Activated CD4-positive, CD25-positive, alpha-beta regulatory T cell treated with anti-CD3 and anti-CD28 coated beads, Interleukin-2, amount 50 U/mL, for 72 hours (primary cell): ENCODE results near the gene BOD1.
"Not testable (repeated sequence)": the region's sequence is repeated elsewhere in the genome, so short reads cannot be mapped to it uniquely, and the experiment has no call there.

Source experiments
- DNase-seq: peaks from one replicate; pipeline ENCODE4 v3.0.0; 2021

The BOD1 gene

DNA sequence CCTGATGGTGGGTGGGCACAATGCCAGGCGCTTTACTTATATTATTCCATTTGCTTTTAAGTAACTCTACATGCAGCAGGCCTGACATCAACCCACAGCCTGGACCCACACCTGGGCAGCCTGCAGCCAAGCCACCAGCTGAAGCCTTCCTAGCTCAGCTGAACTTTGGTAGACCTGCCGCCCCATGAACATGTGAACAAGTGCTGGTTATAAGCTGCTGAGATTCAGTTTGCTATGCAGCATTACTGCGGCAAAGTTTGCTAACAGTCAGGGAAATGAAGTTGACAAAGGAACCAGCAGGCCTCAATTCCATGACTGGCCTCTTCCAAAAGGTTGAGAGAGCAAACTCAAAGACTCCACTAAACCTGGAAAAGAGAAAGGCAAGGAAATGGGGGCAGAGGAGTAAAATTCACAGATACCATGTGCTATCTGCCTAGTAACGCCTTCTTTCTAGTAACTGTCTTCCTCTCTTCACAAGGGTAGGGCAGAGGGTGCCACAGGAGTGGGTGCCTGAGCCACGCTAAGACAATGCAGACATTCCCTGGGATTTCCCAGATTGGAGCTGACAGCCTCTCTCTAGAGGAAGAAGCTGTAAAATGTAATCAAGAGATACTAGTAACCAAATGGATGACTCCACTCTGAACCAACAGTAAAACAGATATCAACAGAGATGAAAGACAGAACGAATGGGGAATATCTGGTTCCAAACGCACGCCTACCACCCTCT, 2.9 kb downstream of the BOD1 start:
- no peak for DNase-seq

DNA sequence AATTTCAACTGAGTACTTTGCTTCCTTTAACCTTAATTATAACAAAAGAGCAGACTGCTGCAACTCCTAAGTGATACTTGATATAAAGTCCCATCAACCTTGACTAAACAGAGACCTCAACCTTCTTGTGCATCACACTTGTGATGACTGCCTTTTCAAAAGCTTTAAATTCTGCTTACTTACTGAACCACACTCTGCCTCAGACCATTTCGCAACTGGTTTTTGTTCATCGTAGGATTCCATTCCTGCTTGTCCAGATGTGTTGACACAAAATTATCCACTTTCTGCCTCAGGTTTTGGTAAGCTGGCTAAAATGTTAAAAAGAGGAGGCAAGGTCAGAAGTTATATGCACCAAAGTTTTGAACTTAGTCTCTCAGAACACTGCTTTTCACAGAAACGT, 3.5 kb downstream of the BOD1 start:
- DNase-seq = no peak

DNA sequence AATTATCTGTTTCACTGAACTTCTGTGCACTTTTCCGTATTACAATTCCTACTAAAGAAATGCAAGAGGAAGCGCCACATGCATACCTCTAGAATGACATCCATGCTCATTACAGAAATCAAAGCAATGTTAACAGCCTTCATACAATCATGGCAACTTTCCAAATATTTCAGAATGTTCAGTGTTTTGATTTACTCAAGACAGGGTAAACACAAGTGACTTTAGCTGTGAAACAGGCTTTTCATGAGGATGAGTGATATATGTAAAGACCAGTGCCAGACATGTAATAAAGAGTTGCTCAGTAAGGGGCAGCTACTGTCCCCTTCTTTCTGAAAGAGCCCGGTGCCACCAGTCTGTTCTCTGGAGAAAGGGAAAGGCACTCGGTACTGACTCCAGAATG, 4.7 kb downstream of the BOD1 start:
- no peak for DNase-seq

DNA sequence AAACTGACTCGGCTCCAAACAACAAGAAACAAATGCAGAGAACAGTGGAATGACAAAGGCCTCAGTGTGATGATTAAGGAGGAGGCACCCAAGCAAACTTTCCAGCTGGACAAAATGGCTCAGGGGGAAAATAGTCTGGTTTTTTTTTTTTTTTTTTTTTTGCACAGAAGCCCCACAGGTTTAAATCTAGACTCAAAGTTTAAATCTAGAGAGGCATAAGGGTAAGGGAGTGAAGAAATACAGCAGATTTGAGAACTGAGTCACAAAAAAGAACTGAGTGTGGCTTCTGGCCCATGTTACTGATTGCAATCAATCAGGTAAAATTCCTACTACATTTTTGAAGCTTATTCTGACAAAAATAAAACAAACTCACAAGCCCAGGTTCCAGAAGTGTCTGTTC, 12.3 kb downstream of the BOD1 start:
- no peak for DNase-seq

DNA sequence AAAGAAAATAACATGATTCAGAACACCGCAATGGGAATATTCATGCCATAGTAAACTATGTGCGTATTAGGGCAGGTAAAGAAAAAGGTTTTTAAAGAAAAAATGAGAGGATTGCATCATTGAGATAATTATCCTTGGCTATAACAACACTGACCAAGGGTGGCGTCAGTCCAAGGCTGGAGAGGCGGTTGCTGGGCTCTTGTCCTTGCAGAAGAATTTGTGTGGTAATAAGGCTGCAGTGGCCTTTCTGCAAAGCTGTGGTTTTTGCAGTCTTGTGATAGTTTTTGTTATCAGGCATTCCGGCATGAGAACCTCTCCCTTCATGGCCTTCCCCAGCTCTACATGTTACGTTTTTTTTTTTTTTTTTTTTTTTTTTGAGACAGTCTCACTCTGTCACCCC, 14.0 kb downstream of the BOD1 start:
- DNase-seq = no peak

DNA sequence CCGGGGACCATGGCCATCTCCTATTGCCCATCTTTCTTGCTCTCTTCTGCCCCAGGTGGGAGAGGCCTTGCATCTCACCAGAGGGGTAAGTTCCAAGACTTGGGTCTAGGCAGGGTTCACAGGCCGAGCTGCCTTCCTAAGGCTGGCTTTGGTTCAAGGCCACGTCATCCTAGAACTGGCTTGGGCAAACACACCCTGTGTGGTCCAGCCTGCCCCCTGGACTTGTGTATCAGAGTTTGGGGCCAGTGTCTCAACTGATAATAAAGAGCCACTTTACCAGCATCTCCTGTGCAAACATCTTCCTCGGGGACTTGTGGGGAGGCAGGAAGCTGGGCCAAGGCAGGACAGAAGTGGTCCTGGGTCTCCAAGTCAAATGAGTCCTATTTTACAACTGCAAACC, 17.8 kb downstream of the BOD1 start:
- DNase-seq = no peak

DNA sequence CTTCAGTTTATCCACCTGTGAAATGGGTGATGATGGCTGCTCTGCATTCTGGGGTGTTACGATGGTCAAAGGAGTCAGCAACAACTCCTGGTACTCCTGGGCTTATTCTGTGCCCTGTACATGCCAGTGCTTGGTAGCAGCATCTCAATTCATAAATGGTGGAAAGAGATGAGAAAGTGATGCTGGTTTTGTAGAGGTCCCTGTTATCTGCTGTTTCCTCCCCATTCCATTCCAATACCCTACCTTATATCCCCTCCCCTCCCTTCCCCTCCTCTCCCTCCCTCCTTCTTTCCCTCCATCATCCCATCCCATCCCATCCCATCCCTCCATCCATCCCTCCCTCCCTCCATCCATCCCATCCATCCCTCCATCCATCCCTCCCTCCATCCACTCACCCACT, 19.1 kb downstream of the BOD1 start:
- no peak for DNase-seq

DNA sequence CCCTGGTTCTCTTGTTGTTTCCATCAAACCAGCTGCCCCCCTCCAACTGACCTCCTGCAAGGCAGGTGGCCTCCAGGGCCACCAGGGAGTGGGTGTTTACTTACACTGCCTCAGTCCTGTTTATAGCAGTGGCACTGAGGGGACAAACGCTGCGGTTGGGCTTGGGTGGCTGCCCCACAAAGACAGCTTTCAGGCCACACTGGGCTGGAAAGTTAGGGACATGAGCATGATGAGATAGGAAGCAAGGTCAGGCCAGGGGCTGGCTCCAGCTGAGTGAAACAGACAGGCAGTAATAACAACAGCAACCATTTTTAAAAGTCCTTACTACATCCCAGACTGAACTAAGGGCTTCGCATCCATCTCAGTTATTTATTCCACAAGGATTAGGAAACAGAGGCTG, 20.6 kb downstream of the BOD1 start:
- no peak for DNase-seq

DNA sequence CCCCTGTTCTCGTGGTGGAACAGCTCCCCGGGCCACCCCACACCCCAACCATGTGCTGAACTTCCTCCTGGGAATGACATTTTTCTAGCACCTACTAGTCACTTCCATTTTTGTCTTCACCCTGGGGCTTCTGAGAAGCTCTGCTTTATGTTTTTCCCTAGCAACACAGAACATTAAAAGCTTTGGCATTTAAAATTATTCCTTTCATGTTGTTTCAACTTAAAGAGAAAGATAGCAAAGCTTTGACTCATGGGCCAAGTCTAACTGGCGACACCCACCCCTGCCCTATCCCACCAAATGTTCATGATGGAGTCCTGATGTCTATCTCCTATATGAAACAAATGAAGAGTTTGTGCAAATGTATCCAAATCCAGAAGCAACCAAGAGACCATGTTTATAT, 22.4 kb downstream of the BOD1 start:
- no peak for DNase-seq

DNA sequence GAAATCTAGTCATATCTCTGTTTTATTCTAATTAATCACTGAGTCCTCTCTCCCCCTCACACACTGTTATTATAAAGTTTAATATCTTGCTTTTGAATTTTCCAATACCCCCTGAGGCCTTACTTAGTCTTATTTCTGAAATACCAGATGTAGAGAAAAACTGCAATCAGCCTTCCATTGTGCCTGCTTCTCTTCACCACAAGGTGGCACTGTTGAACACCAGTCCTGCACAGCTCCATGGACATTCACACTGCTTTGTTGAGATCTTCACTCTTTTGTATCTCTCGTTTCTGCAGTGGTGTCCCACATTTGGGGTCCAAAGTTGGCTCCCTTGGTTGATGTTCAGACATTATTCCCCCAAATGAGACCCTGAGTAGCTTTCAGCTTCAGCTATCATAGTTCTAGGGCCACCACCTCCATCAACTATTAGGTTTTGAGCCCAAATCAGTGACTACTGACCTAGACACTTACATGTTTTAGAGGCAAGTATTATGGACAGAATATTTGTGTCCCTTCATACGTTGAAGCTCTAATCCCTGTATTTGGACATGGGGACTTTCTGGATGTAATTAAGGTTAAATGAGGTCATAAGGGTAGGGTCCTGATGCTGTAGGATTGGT, 24.3 kb downstream of the BOD1 start:
- no peak for DNase-seq

DNA sequence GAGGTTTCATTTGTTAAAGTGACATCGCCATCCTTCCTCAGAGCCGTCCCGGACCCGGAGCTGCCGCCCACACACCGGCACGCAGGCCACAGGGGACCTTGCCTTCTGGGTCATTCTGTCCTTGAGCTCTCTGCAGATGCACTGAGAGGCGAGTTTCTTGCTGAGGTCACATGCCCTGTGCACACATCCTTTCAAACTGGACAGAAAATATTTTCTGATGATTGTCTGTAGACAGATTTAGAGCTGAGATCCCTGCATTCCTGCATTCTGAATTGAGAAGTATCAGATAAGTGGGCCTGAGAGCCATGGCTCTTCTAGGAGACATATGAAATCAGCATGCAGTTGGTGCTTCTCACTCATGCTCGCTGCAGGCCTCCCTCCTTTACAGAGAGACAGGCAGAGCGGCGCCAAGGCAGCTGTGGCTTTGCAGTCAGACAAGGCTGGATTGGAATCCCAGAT, 25.4 kb downstream of the BOD1 start:
- no peak for DNase-seq

DNA sequence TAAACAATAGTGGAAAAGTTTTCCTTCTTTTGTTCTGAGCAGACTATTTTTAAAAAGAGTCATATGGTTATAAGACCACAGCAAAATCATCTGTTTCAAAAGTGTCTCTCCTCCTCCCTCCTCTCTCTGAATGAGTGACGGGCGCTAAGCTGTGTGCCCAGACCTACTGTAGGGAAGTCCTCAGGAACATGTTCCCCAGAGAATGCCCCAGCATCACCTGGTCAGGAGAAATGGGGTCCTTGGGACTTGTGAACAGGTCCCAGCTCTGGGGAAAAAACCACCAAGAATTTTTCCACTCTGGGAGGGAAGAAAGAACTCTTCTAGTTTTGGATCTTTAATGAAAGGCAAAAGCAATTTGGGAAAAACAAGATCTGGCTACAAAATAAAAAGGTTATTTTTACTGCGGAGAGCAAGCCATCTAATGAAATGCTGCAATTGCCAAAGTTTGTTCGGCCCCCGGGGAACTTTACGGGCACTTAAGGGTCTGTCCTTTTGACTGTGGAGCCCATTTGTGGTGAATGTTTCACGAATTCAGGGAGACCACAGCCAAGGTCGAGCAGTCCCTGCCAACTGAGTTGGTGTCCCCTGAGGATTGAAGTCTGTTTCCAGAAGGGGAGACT, 25.9 kb downstream of the BOD1 start:
- DNase-seq = no peak

DNA sequence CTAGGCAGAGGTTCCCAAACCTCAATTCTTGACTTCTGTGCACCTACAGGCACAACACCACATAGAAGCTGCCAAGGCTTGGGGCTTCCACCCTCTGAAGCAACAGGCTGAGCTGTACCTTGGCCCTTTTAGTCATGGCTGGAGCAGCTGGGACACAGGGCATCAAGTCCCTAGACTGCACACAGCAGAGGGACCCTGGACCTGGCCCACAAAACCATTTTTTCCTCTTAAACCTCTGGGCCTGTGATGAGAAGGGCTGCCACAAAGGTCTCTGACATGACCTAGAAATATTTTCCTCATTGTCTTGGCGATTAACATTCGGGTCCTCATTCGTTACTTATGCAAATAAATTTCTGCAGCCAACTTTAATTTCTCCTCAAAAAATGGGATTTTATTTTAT, 30.3 kb downstream of the BOD1 start:
- DNase-seq = not testable (repeated sequence)

DNA sequence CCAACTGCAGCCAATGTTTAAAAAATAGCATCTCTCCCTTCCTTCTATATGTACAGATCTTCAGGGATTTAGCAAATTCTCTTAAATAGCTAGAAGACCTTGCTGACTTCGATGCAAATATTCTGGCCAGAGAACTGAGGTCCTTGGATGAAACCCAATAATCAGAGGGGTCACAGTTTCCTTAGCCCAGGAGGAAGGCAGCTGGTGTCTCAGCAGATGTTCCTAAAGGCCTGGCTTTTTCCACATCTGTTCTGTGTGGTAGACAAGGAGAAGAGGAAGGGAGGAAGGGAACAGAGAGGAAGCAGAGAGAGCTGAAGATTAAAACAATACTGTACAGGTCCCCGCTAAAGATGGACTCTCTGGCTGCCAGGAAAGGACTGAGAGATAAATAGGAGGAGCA, 33.1 kb downstream of the BOD1 start:
- no peak for DNase-seq

DNA sequence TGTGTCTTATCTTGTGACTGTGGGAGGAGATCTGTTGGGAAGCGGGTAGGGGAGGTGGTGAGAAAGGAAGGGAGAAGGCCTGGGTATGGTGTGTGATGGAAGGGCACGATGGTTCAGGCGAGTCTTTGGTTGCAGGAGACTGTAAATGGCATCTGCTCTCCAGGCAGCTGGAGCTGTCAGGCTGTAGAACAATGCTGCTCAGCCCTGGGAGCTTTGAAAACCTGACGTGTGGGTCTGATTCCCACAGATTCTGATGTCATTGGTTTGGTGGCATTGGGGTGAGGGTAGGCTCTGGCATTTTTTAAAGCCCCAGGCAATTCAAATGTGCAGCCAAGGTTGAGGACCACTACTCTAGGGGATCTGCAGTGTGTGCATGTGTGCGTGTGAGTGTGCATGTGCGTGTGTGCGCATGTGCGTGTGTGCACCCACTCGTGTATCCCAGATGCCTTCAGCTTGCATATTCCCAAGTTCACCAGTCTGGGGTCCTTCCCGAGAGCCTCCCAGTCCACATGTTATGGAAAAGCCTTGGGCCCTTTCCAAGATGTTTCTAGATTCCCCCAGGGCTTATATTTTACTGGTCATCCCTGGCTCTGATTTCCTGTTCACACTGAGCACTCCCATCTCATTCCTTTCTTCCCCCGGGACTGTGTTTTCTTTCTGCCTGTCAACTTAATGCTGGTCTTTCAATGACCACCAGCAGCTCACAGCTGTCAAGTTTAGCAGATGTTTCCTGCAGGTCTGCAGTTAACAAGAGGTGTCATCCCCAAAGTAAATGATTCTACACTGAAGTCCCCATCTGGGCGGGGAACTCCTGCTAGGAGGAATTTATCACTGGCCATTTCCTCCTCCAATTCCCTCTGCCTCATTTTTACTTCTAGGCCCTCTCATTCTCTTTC, 34.0 kb downstream of the BOD1 start:
- DNase-seq = no peak

DNA sequence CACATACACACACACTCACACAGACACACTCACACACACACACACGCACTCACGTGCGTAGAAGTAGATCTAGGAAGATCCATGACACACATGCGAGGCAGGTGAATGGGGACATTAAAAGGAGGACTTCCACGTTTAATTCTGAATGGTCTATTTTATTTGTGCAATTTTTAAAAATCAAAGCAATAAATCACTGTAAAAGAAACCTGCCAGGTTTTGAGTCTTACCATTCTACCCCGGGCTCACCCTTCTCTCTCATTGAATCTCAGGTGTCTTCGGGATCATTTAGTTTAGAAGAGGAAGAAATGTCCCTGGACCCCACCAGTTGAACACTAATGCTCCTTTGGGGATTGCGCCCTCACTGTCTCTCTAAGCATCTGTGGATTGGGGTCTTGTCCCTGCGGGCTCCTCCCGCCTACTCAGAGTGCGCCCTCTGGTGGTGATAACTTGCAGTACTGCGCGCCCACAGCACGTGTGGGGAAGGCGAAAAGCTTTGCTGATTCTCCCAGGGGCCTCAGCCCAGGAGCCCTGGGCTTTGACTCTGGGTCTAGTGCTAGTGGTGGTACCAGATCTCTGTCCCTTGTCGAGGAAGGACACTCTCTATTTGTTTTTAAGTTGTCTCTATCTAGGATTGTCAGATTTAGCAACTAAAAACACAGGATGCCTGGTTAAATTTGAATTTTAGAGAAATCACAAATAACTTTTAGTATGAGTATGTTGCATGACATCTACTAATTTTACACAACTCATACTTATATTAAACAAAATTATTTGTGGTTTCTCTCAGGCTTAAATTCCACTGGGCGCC, 34.8 kb downstream of the BOD1 start:
- DNase-seq = peak; percentile 58

DNA sequence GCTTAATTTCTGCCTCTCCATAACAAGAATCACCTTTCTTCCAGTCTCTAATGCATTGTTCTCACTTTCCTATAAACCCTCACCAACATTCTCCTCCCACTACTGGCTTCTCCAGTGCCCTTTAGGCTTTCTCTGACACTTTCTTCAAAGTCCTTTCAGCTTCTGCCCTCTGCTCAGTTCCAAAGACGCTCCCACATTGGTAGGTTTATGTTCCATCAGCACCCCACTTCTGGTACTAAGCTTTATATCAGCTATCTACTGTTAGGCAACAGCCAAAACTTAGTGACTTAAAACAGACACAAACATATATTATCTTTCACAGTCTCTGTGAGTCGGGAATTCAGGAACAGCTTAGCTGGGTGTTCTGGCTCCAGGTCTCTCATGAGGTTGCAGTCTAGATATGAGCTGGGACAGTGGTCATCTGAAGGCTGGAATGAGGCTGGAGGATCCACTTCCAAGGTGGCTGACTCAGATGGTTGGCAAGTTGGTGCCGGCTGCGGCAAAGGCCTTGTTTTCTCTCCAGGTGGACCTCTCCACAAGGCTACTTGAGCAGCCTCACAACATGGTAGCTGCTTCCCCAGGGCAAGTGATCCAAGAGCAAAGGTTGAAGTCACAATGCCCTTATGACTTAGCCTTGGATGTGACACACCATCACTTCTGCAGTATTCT, 37.4 kb downstream of the BOD1 start:
- DNase-seq = no peak

DNA sequence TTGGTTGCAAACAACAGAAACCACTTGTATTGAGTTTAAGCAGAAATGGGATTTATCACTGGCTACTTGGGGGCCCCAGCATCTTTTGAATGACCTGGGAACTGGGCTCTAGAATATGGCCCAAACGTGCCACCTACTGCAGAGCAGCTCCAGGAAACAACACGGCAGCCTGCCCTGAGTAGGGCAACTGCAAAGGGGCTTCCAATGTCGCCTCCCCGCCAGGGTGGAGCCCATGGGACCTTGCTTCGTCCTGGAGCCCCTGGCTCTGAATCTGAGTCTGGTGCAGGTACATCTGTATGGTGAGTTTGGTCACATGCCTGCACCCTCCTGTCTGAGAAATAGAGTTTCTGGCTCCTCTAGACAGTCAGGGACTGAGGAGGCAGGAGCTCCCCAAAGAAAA, 38.6 kb downstream of the BOD1 start:
- no peak for DNase-seq

DNA sequence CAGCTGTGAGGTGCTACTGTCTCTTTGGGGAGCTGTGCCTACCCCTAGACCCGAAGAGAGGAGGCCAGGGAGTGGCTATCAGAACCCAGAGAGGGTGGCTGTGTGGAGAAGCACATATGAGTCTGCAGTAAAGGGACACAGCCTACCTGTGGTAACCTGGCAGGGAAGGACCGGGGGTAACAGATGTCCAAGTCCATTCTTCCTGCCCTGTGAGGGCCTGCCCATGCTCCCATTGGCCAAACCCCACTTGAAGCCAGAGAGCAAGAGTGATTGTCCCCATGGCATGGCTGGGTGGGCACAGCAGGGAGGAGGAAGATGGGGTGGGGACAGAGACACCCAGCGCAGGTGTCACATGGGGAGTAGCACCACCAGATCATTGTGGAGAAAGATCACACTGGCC, 39.3 kb downstream of the BOD1 start:
- DNase-seq = no peak

DNA sequence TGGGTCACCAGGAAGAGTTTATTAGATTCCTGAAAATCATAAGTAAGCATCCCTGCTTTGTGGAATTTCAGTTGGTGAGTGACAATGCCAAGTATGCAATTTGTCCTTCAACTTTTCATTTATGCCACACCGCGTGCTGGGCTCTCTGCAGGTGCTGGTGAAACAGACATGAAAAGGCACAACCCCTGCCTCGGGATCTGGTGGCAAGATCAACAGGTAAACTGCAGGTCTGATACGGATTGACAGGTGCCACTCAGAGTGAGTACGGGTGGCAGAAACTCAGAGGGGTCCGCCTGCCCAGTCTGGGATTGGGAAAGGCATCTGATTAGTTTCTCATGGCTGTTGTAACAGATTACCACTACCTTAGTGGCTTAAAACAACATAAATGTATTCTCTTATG, 40.5 kb downstream of the BOD1 start:
- no peak for DNase-seq

DNA sequence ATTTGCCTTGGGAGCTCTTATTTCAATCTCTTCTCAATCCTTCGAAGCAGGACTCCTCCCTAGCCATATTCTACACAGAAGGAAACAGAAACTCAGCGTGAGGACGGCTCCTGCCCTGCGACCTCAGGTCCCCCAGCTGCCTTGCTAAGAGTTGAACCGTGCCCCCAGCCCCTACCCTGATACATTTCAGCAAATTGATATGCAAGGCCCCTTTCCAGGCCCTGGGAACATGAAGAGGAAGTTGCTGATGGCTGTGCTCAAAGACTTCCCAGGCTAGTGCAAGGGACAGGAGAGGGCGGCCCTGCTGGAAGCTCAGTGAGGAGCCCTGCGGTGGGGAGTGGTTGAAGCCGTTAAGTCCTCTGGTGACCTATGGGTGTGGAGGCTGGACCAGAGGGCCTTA, 41.5 kb downstream of the BOD1 start:
- DNase-seq = no peak
